ENCODE data around the gene ZNF451. TPM values are rescaled to one million over a fixed set of nuclear protein-coding genes. Genes with fewer than 3 reads are reported as not detected.

Gene ZNF451
- total RNA-seq, 1 donor from 2014 or later, result 25.5 TPM

DNA sequence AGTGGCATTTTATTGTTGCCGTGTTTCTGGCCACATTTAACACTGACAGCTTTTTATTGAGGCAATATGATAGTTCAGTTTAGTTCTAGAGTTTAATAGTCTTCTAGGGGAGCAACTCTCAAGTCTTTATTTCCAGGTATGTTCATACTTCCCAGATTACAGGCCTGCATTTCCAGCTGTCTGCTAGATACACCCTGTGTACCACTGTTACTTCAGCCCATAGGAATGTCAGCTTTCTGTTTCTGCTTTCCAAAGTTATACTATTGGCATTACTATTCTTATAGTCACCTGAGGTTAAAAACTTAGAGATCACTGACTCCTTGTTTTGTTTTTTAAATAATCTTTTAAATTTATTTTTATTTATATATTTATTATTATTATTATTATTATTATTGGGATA, 7.6 kb downstream of the ZNF451 start:
- Histone ChIP-seq H3K4me1 (peaks cover 47% of the 10 kb centered on the region), H3K27ac (replicated peaks) (no peak overlapping the region), H3K36me3 (peaks cover 45% of the 10 kb centered on the region), H3K4me3 (no peak overlapping the region), H3K9me3 (replicated peaks) (no peaks in the 10 kb centered on the region), H3K27me3 (ENCODE audit: low read depth) (no peaks in the 10 kb centered on the region)
- no peak for TF ChIP-seq CTCF (IDR thresholded peaks at IDR 0.05; ENCODE audit: borderline replicate concordance)
- DNase-seq, result no peak
- intact Hi-C loops (cut with micrococcal nuclease), result no loop called here

- peaks cover 62% of the 10 kb centered on the region for H3K36me3 ChIP-seq
- intact Hi-C loops (cut with micrococcal nuclease), result no loop called here
- no peak overlapping the region for H3K27ac ChIP-seq (replicated peaks)
- no peak for DNase-seq
- H3K27me3 ChIP-seq (ENCODE audit: low read depth), result no peaks in the 10 kb centered on the region
- no peak for TF ChIP-seq CTCF (IDR thresholded peaks at IDR 0.05; ENCODE audit: borderline replicate concordance)
- no peak overlapping the region for H3K4me3 ChIP-seq
- H3K9me3 ChIP-seq (replicated peaks), result no peaks in the 10 kb centered on the region
- peaks cover 11% of the 10 kb centered on the region for H3K4me1 ChIP-seq
Observed at GRCh38 chr6:57102976-57103375, 13.0 kb downstream of the ZNF451 start.

DNA sequence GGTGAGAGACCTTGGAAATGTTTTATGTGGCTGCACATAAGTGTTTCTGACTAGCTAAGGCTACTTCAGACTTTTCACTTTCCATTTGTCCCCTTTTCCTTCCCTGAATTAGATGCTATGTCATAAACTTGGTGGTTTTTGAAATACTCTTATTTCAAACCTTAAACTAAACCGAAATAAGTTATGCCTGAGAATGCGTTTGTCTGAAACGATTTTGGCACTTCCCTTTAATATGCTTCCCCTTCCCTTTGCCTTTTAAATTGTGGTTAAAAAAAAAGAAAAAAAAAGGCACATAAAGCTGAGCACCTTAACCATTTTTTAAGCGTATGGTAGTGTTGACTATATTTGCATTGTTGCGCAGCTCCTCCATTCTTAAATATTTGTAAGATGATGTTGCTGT, 14.3 kb downstream of the ZNF451 start:
- TF ChIP-seq CTCF (IDR thresholded peaks at IDR 0.05; ENCODE audit: borderline replicate concordance), result no peak
- intact Hi-C loops (cut with micrococcal nuclease), result no loop called here
- Histone ChIP-seq H3K27me3 (ENCODE audit: low read depth) (no peaks in the 10 kb centered on the region), H3K4me3 (no peak overlapping the region), H3K4me1 (peaks cover 4% of the 10 kb centered on the region), H3K9me3 (replicated peaks) (no peaks in the 10 kb centered on the region), H3K27ac (replicated peaks) (no peak overlapping the region), H3K36me3 (peaks cover 49% of the 10 kb centered on the region)
- DNase-seq, result no peak

DNA sequence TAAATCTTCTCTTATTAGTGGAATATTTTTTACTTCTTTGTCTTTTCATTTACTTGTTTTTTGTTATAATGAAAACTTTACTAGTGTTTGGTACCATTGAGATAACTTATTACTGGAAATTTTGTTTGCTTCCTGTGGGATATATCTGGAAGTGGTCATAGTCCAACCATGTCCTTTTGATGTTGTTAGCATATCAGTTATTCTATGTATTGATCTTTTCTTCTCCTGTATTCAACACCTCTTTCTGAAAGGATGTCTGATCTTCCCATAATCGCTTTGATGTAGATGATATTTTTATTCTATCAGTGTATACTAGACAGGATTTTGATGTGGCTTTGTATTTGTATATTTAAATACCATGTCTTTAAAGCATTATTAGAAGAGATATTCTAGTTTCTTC, 17.0 kb downstream of the ZNF451 start:
- TF ChIP-seq CTCF (IDR thresholded peaks at IDR 0.05; ENCODE audit: borderline replicate concordance), result no peak
- Histone ChIP-seq H3K4me1 (peaks cover 15% of the 10 kb centered on the region), H3K36me3 (peaks cover 22% of the 10 kb centered on the region), H3K27me3 (ENCODE audit: low read depth) (no peaks in the 10 kb centered on the region), H3K4me3 (no peak overlapping the region), H3K27ac (replicated peaks) (no peak overlapping the region), H3K9me3 (replicated peaks) (no peaks in the 10 kb centered on the region)
- DNase-seq, result no peak
- intact Hi-C loops (cut with micrococcal nuclease), result no loop called here

DNA sequence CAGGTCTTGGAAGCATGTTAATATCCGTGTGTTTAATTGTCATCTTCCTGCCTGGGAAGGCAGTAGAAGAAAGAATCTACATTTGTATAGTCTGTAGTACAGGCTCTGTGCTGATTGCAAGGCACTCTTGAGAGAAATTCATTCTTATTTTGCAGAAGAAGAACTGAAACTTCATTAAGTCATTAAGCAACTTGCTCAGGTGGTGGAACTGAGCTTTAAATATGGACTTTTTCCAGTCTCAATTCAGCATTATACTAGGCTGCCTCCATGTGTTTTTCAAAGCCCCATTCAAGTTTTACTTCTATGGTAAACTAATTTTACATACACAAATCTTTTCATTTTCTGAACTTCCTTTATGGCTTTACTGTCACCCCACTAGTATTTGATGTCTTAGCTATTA, 18.7 kb downstream of the ZNF451 start:
- H3K9me3 ChIP-seq (replicated peaks), result no peaks in the 10 kb centered on the region
- DNase-seq, result no peak

More for the DNA sequence above, 18.7 kb downstream of the ZNF451 start:
- Histone ChIP-seq H3K27me3 (ENCODE audit: low read depth) (no peaks in the 10 kb centered on the region), H3K27ac (replicated peaks) (no peak overlapping the region), H3K4me3 (no peak overlapping the region), H3K36me3 (peaks cover 7% of the 10 kb centered on the region), H3K4me1 (peaks cover 15% of the 10 kb centered on the region)
- intact Hi-C loops (cut with micrococcal nuclease), result no loop called here
- TF ChIP-seq CTCF (IDR thresholded peaks at IDR 0.05; ENCODE audit: borderline replicate concordance), result no peak
